Measurements from ENCODE around the gene FCSK. TPM values are rescaled to one million over a fixed set of nuclear protein-coding genes. Genes with fewer than 3 reads are reported as not detected.
A peak's percentile ranks its signal among the peaks of the same experiment; 100 is the strongest.

The FCSK gene
- total and polyA plus RNA-seq, 2 of the 13 experiments (the other 11 are each of a cell fraction or from before 2014, with no cell fraction given) = 9.1 to 19.2 TPM

GRCh38 chr16:70454222-70455034 lies at the start of gene FCSK (continued):
- no peak for TF ChIP-seq HIC2 (CRISPR knock-in tag; IDR thresholded peaks at IDR 0.05; ENCODE audit: low read depth)
- peak; percentile 87 for TF ChIP-seq ZFP37 (CRISPR knock-in tag; IDR thresholded peaks at IDR 0.05; ENCODE audit: borderline replicate concordance)
- peak; percentile 86; the same call in 1 of the 2 replicates for TF ChIP-seq ZNF235 (CRISPR knock-in tag; IDR thresholded peaks at IDR 0.05; ENCODE audit: borderline replicate concordance)
- TF ChIP-seq ZNF362 (CRISPR knock-in tag; IDR thresholded peaks at IDR 0.05; ENCODE audit: borderline replicate concordance) = peak; percentile 98
- peak; percentile 28; the same call in 1 of the 2 replicates for TF ChIP-seq SIX1 (CRISPR knock-in tag; IDR thresholded peaks at IDR 0.05; ENCODE audit: borderline replicate concordance)
- TF ChIP-seq NR2F6 (IDR thresholded peaks at IDR 0.05) = no peak; the same call in 1 of the 2 replicates
- no peak for TF ChIP-seq NR2F6 (CRISPR knock-in tag; IDR thresholded peaks at IDR 0.05)
- no peak for TF ChIP-seq BATF2 (CRISPR knock-in tag; IDR thresholded peaks at IDR 0.05)
- peak; percentile 70; the same call in 1 of the 2 replicates for TF ChIP-seq CERS6 (CRISPR knock-in tag; IDR thresholded peaks at IDR 0.05)
- peak; percentile 69 for TF ChIP-seq HNF4A (CRISPR knock-in tag; IDR thresholded peaks at IDR 0.05)
- peak; percentile 92 for TF ChIP-seq IKZF4 (CRISPR knock-in tag; IDR thresholded peaks at IDR 0.05; ENCODE audit: borderline replicate concordance, low read depth, not compliant biosample characterization)
- TF ChIP-seq TARDBP (CRISPR knock-in tag; IDR thresholded peaks at IDR 0.05) = peak; percentile 87
- TF ChIP-seq ZEB1 (IDR thresholded peaks at IDR 0.05; ENCODE audit: insufficient replicate concordance, low read depth) = peak; percentile 81
- peak; percentile 53; the same call in 1 of the 2 replicates for TF ChIP-seq ZBTB21 (CRISPR knock-in tag; IDR thresholded peaks at IDR 0.05)
- peak; percentile 82 for TF ChIP-seq PHF20 (CRISPR knock-in tag; IDR thresholded peaks at IDR 0.05)
- TF ChIP-seq ZNF710 (CRISPR knock-in tag; IDR thresholded peaks at IDR 0.05; ENCODE audit: borderline replicate concordance) = peak; percentile 76; the same call in 1 of the 2 replicates
- TF ChIP-seq BRCA1 (CRISPR knock-in tag; IDR thresholded peaks at IDR 0.05) = peak; percentile 97; the same call in 1 of the 2 replicates
- TF ChIP-seq ARHGAP35 (CRISPR knock-in tag; IDR thresholded peaks at IDR 0.05; ENCODE audit: borderline replicate concordance) = peak; percentile 94; the same call in 1 of the 2 replicates
- peak; percentile 90; the same call in 1 of the 2 replicates for TF ChIP-seq TEF (CRISPR knock-in tag; IDR thresholded peaks at IDR 0.05)
- TF ChIP-seq ZNF547 (CRISPR knock-in tag; IDR thresholded peaks at IDR 0.05) = peak; percentile 97
- TF ChIP-seq TSC22D2 (CRISPR knock-in tag; IDR thresholded peaks at IDR 0.05; ENCODE audit: borderline replicate concordance) = peak; percentile 88

Data from HepG2 (cell line).